Islet precursor cell (in vitro differentiated cells): ENCODE measurements around the gene ACSF3.

Experiments used
- DNase-seq: peaks from one replicate; pipeline ENCODE4 v3.0.0-alpha.2; 2018

ACSF3 gene

GRCh38 chr16:89166696-89167424, 73.2 kb downstream of the ACSF3 start:
- no peak for DNase-seq

- peak; percentile 96 for DNase-seq
Observed at GRCh38 chr16:89167425-89167941, 73.8 kb downstream of the ACSF3 start.

GRCh38 chr16:89168381-89169189, 74.9 kb downstream of the ACSF3 start:
- no peak for DNase-seq

- DNase-seq: no peak
Observed at GRCh38 chr16:89169778-89170177, 76.1 kb downstream of the ACSF3 start.

- DNase-seq: peak; percentile 74
Observed at GRCh38 chr16:89170346-89171215, 76.9 kb downstream of the ACSF3 start.

GRCh38 chr16:89171216-89172170, 77.8 kb downstream of the ACSF3 start, which contains the start of gene CDH15:
Gene CDH15 (plus strand): TSS chr16:89171748. CDS start chr16:89171832, 84 bp downstream.
- DNase-seq: peak; percentile 98

GRCh38 chr16:89172171-89172527, 78.5 kb downstream of the ACSF3 start:
- no peak for DNase-seq

GRCh38 chr16:89172528-89173173, 79.0 kb downstream of the ACSF3 start:
- no peak for DNase-seq

GRCh38 chr16:89173174-89173921, 79.7 kb downstream of the ACSF3 start:
- DNase-seq: no peak

- no peak for DNase-seq
Observed at GRCh38 chr16:89174055-89174827, 80.6 kb downstream of the ACSF3 start.

- DNase-seq: no peak
Observed at GRCh38 chr16:89174877-89175276, 81.2 kb downstream of the ACSF3 start.

- no peak for DNase-seq
Observed at GRCh38 chr16:89175280-89176146, 81.9 kb downstream of the ACSF3 start.

- no peak for DNase-seq
Observed at GRCh38 chr16:89176147-89176690, 82.6 kb downstream of the ACSF3 start.

- DNase-seq: no peak
Observed at GRCh38 chr16:89176717-89177116, 83.1 kb downstream of the ACSF3 start.

GRCh38 chr16:89177501-89177900, 83.8 kb downstream of the ACSF3 start:
- DNase-seq: no peak

GRCh38 chr16:89178453-89179147, 84.9 kb downstream of the ACSF3 start:
- no peak for DNase-seq

- no peak for DNase-seq
Observed at GRCh38 chr16:89179148-89179484, 85.5 kb downstream of the ACSF3 start.
